ENCODE data around the gene ANAPC13.

DNA sequence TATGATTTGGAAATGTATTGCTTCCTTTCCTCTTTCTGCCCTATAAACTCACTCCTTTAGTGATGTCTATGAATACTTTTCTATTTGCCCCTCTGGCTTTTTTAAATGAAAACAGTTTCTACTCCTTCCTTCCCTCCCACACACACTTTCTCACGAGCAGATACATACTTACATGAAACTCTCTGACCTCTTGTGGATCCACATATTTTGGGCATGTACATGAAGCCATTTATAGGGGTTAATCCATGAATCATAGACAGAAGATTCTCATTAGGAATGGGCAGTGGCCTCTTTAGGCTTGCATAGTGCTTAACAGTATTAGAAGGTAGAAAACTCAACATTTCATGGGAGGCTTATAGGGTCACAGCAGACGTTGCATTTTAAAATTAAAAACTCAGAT is 24.8 kb downstream of the ANAPC13 start:
- TF ChIP-seq ZNF12 (CRISPR knock-in tag; IDR thresholded peaks at IDR 0.05) = no peak
- no peak for TF ChIP-seq HNF4G (IDR thresholded peaks at IDR 0.05; ENCODE audit: borderline replicate concordance, low read depth, low read length)
- no peak for TF ChIP-seq HNF4G (CRISPR knock-in tag; IDR thresholded peaks at IDR 0.05; ENCODE audit: borderline replicate concordance, low read depth)

All from HepG2 (cell line).